ENCODE data around the gene ROR2.
"Not testable (repeated sequence)": the region's sequence is repeated elsewhere in the genome, so short reads cannot be mapped to it uniquely, and the experiment has no call there.

Gene ROR2

DNA sequence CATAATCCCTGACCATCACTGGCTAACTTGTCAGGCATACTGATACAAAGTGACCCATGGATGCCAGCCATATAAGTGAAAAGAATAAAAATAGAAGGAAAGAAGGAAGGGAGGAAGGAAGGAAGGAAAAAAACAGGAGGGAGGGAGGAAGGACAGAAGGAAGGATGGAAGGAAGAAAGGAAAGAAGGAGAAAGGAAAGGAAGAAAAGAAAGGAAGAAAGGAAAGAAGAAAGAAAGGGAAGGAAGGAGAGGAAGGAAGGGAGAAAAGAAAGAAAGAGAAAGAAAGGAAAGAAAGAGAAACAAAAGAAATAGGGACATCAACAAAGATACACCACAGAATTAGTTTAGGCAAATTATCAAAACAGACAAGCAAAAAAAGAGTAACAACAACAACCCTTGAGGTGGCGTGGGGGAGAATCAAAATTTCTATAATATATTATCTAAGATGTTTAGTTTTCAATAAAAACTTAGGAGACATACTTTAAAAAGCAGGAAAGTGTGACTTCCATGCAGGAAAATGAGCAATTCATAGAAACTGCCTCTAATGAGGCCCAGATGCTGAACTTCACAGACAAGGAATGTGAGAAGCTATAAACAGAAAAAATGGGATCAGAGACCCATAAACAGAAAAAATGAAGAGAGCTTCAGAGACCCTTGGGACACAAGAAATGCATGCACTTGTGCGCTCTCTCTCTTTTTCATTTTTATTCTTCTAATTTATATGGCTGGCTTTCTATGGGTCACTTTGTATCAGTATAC lies 430.3 kb downstream of the ROR2 start:
- no peak for DNase-seq (ENCODE audit: low read depth, low spot score)

DNA sequence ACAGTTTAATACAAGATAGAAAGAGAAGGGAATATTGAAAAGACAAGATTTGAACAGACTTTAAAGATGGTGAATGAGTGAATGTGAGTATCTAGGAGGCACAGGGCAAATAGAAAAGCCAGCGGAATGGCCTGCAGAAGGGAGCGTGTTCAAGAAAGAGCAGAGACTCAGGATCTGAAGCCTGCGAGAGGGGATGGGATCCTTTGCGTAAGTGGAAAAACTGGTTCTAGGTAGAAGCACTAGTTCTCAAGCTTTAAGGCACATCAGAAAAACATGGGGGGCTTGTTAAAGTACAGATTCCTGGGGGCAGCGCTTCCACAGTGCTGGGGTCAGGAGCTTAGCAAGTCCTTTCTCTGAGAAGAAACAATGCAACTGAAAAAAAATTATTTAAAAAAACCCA lies 431.6 kb downstream of the ROR2 start:
- no peak for DNase-seq (ENCODE audit: low read depth, low spot score)

DNA sequence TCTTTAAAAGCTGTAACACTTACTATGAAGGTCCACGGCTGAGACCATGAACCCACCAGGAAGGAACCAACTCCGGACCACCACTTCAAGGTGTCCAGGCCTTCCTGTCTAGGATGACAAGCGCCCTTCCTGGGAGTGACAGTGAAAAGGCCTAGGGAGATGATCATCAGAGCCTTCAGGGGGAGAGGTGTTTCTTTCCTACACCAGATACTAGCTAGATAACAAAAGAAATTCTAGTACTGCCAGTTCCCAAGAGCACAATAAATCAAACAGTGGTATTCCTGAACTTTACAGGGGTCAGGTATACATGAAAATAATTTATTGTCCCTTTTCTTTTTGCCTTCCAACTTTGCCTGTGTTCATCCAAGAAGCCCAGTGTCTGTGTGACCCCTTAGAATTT lies 432.2 kb downstream of the ROR2 start:
- no peak for DNase-seq (ENCODE audit: low read depth, low spot score)

DNA sequence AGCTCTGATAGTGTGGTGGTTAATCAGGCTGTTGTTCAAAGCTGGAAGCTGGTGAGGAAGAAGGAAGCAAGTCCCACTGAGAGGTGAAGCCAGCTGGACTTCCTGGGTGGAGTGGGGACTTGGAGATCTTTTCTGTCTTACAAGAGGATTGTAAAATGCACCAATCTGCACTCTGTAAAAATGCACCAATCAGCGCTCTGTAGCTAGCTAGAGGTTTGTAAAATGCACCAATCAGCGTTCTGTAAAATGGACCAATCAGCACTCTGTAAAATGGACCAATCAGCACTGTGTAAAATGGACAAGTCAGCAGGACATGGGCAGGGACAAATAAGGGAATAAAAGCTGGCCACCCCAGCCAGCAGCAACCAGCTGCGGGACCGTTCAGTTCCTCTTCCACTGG lies 432.7 kb downstream of the ROR2 start:
- not testable (repeated sequence) for DNase-seq (ENCODE audit: low read depth, low spot score)

DNA sequence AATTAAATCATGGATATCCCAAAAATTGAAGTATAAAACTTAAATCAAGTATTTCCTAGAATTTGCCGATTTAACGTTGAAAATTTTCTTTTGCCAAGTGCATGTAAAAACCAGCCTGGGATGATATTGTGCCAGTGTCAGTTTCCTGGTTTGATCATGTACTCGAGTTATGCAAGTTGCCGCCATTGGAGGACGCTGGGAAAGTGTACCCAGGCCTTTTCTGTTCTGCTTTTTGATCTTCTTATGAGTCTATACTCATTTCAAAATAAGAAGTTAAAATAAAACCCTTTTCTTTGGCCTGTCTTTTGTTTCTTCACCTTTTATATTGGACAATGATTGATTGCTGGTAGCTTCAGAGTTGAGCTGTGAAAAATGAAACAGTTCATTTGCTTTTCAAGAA lies 433.3 kb downstream of the ROR2 start:
- no peak for DNase-seq (ENCODE audit: low read depth, low spot score)

DNA sequence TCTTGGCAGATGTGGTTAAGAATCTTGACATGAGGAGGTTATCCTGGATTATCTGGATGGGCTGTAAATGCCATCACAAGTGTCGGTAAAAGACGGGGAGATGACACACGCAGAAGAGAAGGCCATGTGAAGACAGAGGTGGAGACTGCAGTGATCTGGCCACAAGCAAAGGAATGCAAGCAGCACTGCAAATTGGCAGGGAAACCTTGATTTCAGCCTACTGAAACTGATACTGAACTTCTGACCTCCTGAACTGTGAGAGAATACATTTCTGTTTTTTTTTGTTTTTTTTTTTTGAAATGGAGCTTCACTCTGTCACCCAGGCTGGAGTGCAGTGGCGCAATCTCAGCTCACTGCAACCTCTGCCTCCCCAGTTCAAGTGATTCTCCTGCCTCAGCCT lies 433.9 kb downstream of the ROR2 start:
- DNase-seq (ENCODE audit: low read depth, low spot score) = no peak

DNA sequence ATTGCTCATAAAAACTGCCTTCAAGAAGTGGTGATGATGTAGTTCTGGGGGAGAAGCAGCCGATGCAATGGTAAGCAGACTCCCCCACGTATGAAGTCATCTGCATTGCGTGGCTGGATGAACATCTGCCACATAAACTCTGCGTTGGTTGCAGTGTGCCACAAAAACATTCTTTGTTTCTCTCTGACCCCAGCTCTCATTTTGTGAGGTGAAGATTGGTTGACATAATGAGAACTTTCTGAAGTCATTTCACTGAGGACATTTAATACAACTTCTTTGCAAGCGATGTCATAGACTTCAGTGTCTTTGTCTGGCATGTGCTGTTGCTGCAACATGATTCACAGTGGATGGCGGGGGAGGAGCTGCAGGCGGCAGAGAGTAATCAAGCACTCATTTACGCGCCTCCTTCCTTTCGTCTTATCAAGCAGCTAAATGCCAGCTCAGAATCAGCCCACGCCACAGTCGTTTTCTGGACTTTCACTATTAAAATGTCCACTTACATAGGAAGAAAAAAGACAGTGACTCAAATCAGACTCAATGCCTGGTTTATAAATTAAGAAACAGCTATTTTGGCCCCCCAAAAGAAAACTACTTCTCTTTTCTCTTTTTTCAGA lies 434.8 kb downstream of the ROR2 start:
- DNase-seq (ENCODE audit: low read depth, low spot score) = no peak

Measured in activated naive CD8-positive, alpha-beta T cell treated with anti-CD3 and anti-CD28 coated beads, Interleukin-2, amount 50 U/mL, for 16 hours (primary cell).